ENCODE measurements around the gene PRUNE2. TPM values are rescaled to one million over a fixed set of nuclear protein-coding genes. Genes with fewer than 3 reads are reported as not detected.

PRUNE2 gene
- polyA plus RNA-seq, 1 of the 3 experiments (the other 2 are of a cell fraction): 13.0 TPM

DNA sequence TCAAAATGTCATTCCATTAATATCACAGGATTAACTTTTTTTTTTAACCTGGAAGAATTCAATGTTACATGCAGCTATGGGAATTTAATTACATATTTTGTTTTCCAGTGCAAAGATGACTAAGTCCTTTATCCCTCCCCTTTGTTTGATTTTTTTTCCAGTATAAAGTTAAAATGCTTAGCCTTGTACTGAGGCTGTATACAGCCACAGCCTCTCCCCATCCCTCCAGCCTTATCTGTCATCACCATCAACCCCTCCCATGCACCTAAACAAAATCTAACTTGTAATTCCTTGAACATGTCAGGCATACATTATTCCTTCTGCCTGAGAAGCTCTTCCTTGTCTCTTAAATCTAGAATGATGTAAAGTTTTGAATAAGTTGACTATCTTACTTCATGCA is 121.0 kb downstream of the PRUNE2 start:
- CTCF ChIA-PET: interaction anchor here (1.0 kb wide), 1 partner anchor 25 kb away, joined by 3 read pairs; no protein-coding TSS in a partner anchor

DNA sequence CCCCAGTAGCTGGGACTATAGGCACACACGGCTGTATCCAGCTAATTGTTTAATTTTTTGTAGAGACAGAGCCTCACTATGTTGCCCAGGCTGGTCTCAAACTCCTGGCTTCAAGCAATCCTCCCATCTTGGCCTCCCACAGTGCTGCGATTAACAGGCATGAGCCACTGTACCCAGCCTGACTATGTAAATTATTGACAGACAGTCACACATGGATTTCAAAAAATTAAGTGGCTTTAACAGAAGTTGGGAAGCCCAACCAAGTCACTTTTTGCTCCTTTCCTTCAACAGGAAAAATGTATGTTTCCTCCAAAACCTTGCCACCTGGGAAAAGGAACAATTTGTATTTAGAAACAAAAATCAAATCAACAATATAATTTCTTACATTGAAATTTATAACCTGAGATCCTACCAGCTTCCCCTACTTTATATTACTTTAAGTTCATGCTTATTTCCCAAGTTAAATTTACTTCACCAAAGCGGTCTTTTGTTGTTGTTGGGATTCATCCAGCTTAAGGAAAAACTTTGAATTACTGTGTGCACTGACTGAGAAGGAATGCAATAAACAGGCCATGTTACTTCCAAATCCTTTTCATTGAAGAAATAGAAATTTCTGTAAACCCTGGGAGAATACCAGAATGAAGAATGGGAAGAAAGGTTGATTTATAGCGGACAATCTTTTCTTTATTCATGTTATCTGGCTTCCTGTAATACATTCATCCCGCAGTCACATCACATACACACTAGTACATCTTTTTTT is 133.0 kb downstream of the PRUNE2 start:
- CTCF ChIA-PET: no interaction called here
- H3F3A ChIP-seq (replicated peaks; ENCODE audit: insufficient read depth): no peaks in the 10 kb centered on the region
- H3K27ac ChIP-seq (ENCODE audit: low read depth in 2 of 2, low read length in 1 of 2): no peak overlapping the region
- no peak for DNase-seq
- peaks cover 25% of the 10 kb centered on the region; the same call in 1 of the 2 replicates for H3K27me3 ChIP-seq (ENCODE audit: insufficient read depth)
- H3K9ac ChIP-seq: no peak overlapping the region
- no peak overlapping the region for H3K4me2 ChIP-seq
- 26% methylated on average over 4 of the region's 5 CpGs for WGBS (ENCODE audit: low lambda C conversion rate)
- no peaks in the 10 kb centered on the region for H3K36me3 ChIP-seq (replicated peaks in 1 of 2; ENCODE audit: control insufficient read depth in 1 of 2, insufficient read depth in 2 of 2, low read length in 1 of 2)
- no peaks in the 10 kb centered on the region for H3K4me1 ChIP-seq (ENCODE audit: control insufficient read depth in 1 of 2, insufficient read depth in 2 of 2, low read depth in 1 of 2, low read length in 1 of 2)
- TF ChIP-seq, protein P1, sequence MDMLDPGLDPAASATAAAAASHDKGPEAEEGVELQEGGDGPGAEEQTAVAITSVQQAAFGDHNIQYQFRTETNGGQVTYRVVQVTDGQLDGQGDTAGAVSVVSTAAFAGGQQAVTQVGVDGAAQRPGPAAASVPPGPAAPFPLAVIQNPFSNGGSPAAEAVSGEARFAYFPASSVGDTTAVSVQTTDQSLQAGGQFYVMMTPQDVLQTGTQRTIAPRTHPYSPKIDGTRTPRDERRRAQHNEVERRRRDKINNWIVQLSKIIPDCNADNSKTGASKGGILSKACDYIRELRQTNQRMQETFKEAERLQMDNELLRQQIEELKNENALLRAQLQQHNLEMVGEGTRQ (IDR thresholded peaks at IDR 0.05; ENCODE audit: borderline replicate concordance, low read depth, low read length): no peak
- TF ChIP-seq, protein P2, sequence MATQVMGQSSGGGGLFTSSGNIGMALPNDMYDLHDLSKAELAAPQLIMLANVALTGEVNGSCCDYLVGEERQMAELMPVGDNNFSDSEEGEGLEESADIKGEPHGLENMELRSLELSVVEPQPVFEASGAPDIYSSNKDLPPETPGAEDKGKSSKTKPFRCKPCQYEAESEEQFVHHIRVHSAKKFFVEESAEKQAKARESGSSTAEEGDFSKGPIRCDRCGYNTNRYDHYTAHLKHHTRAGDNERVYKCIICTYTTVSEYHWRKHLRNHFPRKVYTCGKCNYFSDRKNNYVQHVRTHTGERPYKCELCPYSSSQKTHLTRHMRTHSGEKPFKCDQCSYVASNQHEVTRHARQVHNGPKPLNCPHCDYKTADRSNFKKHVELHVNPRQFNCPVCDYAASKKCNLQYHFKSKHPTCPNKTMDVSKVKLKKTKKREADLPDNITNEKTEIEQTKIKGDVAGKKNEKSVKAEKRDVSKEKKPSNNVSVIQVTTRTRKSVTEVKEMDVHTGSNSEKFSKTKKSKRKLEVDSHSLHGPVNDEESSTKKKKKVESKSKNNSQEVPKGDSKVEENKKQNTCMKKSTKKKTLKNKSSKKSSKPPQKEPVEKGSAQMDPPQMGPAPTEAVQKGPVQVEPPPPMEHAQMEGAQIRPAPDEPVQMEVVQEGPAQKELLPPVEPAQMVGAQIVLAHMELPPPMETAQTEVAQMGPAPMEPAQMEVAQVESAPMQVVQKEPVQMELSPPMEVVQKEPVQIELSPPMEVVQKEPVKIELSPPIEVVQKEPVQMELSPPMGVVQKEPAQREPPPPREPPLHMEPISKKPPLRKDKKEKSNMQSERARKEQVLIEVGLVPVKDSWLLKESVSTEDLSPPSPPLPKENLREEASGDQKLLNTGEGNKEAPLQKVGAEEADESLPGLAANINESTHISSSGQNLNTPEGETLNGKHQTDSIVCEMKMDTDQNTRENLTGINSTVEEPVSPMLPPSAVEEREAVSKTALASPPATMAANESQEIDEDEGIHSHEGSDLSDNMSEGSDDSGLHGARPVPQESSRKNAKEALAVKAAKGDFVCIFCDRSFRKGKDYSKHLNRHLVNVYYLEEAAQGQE (IDR thresholded peaks at IDR 0.05; ENCODE audit: low read depth, low read length): no peak
- TF ChIP-seq EZH2phosphoT487 (IDR thresholded peaks at IDR 0.05; ENCODE audit: borderline replicate concordance, low read depth): no peak
- TF ChIP-seq, protein P3, sequence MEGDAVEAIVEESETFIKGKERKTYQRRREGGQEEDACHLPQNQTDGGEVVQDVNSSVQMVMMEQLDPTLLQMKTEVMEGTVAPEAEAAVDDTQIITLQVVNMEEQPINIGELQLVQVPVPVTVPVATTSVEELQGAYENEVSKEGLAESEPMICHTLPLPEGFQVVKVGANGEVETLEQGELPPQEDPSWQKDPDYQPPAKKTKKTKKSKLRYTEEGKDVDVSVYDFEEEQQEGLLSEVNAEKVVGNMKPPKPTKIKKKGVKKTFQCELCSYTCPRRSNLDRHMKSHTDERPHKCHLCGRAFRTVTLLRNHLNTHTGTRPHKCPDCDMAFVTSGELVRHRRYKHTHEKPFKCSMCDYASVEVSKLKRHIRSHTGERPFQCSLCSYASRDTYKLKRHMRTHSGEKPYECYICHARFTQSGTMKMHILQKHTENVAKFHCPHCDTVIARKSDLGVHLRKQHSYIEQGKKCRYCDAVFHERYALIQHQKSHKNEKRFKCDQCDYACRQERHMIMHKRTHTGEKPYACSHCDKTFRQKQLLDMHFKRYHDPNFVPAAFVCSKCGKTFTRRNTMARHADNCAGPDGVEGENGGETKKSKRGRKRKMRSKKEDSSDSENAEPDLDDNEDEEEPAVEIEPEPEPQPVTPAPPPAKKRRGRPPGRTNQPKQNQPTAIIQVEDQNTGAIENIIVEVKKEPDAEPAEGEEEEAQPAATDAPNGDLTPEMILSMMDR (IDR thresholded peaks at IDR 0.05): no peak
- POLR2A ChIA-PET: no interaction called here
- H3K9me2 ChIP-seq: no peaks in the 10 kb centered on the region
- no peaks in the 10 kb centered on the region for H3K79me2 ChIP-seq (ENCODE audit: insufficient read depth)
- H2AFZ ChIP-seq (ENCODE audit: low read depth): no peak overlapping the region
- no peaks in the 10 kb centered on the region for H4K20me1 ChIP-seq (ENCODE audit: insufficient read depth)
- no peaks in the 10 kb centered on the region for H3K9me3 ChIP-seq
- H3K4me3 ChIP-seq (ENCODE audit: low read depth in 2 of 2, low read length in 1 of 2): no peak overlapping the region

More for the DNA sequence above, 121.0 kb downstream of the PRUNE2 start:
- H3K27me3 ChIP-seq (ENCODE audit: insufficient read depth): peaks cover 36% of the 10 kb centered on the region; the same call in 1 of the 2 replicates
- H3K9ac ChIP-seq: no peak overlapping the region
- H3K4me3 ChIP-seq (ENCODE audit: low read depth in 2 of 2, low read length in 1 of 2): no peak overlapping the region
- no peak overlapping the region for H2AFZ ChIP-seq (ENCODE audit: low read depth)
- POLR2A ChIA-PET: no interaction called here
- H3K4me1 ChIP-seq (ENCODE audit: control insufficient read depth in 1 of 2, insufficient read depth in 2 of 2, low read depth in 1 of 2, low read length in 1 of 2): no peaks in the 10 kb centered on the region
- no peaks in the 10 kb centered on the region for H3K79me2 ChIP-seq (ENCODE audit: insufficient read depth)
- no peaks in the 10 kb centered on the region for H3K9me2 ChIP-seq
- no peak overlapping the region for H3K27ac ChIP-seq (ENCODE audit: low read depth in 2 of 2, low read length in 1 of 2)
- H3K9me3 ChIP-seq: no peaks in the 10 kb centered on the region
- no peaks in the 10 kb centered on the region for H4K20me1 ChIP-seq (ENCODE audit: insufficient read depth)
- DNase-seq: no peak
- H3K36me3 ChIP-seq (replicated peaks in 1 of 2; ENCODE audit: control insufficient read depth in 1 of 2, insufficient read depth in 2 of 2, low read length in 1 of 2): no peaks in the 10 kb centered on the region
- no peaks in the 10 kb centered on the region for H3F3A ChIP-seq (replicated peaks; ENCODE audit: insufficient read depth)
- H3K4me2 ChIP-seq: no peak overlapping the region
- TF ChIP-seq, protein P4, sequence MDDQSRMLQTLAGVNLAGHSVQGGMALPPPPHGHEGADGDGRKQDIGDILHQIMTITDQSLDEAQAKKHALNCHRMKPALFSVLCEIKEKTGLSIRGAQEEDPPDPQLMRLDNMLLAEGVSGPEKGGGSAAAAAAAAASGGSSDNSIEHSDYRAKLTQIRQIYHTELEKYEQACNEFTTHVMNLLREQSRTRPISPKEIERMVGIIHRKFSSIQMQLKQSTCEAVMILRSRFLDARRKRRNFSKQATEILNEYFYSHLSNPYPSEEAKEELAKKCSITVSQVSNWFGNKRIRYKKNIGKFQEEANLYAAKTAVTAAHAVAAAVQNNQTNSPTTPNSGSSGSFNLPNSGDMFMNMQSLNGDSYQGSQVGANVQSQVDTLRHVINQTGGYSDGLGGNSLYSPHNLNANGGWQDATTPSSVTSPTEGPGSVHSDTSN (IDR thresholded peaks at IDR 0.05): no peak
- TF ChIP-seq, protein P5, sequence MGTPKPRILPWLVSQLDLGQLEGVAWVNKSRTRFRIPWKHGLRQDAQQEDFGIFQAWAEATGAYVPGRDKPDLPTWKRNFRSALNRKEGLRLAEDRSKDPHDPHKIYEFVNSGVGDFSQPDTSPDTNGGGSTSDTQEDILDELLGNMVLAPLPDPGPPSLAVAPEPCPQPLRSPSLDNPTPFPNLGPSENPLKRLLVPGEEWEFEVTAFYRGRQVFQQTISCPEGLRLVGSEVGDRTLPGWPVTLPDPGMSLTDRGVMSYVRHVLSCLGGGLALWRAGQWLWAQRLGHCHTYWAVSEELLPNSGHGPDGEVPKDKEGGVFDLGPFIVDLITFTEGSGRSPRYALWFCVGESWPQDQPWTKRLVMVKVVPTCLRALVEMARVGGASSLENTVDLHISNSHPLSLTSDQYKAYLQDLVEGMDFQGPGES (IDR thresholded peaks at IDR 0.05; ENCODE audit: low read depth, low read length): no peak
- no peak for TF ChIP-seq RCOR1 (IDR thresholded peaks at IDR 0.05; ENCODE audit: low read length)
